Uterine smooth muscle cell (primary cell): ENCODE data around the gene HDDC2. TPM values are rescaled to one million over a fixed set of nuclear protein-coding genes. Genes with fewer than 3 reads are reported as not detected.

Experiments
- total RNA-seq: library from RNA; depleted of rRNA; stranded (reverse); fragments of >200 nt; gene quantifications from 2 replicates; pipeline ENCODE4 v1.2.3, GENCODE V29; 2014

Gene HDDC2
- 59.5 and 80.9 TPM in 2 replicates for total RNA-seq

GRCh38 chr6:125301435-125302391 is at the start of gene HDDC2:
TSS of gene HDDC2 (minus strand) at chr6:125301967. CDS start at chr6:125301932, 35 bp downstream.

Other genes starting within 250 kb of the HDDC2 start
- 8.1 and 13.7 TPM in 2 replicates for gene TPD52L1, start 148.2 kb downstream of the HDDC2 start, total RNA-seq